ENCODE results near the gene MAP3K13. TPM values are rescaled to one million over a fixed set of nuclear protein-coding genes. Genes with fewer than 3 reads are reported as not detected.

MAP3K13 gene
- total RNA-seq (2014; rRNA removed; shearing (Covaris generic)) = 30.9 and 47.9 TPM in 2 replicates

GRCh38 chr3:185362850-185363661 is at the start of gene MAP3K13:
Gene MAP3K13 (plus strand): TSS chr3:185363136. CDS start chr3:185428582, 65,446 bp downstream.
- DNase-seq (ENCODE audit: low read depth) = peak; percentile 95

DNA sequence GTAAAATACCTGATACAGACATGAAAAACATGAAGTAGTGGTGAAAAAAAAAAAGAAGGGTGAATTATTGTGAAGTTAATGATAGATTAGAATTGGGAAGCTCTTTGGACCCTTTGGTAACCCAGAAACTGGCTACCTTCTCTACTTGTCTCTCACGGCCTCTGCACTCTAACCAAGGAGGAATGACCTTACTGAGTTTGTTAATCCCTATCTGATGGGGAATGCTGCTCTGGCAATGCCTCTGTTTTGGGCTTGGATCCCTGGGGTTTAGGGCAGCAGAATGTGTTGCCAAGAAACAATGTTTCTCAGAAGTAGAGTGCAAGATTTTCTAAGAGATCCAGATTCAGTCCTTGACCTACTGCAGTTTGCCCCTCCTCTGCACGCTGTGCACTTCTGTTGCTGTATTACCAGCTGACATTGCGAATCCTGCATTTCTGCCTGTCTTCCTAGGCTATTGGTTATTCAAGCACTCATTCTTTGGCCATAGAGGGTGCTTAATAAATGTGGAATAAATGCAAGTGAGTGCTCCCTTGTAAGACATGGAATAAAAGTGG is 49.2 kb upstream of the MAP3K13 start:
- DNase-seq (ENCODE audit: low read depth) = no peak

DNA sequence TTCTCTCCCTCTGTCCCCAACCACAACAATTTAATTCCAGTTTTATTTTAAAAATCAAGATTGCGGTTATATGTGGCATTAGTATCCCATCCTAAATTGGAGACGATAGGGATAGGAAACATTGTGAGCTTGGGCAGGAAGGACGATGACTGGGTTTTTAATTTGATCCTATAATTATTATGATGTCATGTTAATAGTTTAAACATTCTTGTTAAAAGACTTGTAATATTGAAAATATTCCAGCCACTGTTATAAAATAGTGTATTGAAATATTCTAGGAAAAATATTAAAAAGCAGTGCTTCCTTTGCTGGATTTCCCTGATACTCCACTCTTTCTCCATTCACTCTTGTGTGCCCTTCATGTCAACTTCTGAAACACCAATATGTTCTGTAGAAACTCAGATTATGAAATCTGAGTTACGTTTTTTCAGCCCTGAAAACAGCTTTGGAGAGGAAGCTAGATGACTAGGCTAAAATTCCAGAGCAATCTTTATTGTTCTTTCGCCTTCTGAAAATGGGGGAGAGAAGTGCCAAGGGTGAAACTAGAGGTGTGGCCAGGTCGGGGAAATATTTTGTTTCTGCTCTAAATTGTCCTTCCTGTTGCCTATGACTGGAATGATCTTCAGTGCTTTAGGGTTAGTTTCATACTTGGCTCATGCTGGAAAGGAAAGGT is 46.1 kb upstream of the MAP3K13 start:
- DNase-seq (ENCODE audit: low read depth) = peak; percentile 21

DNA sequence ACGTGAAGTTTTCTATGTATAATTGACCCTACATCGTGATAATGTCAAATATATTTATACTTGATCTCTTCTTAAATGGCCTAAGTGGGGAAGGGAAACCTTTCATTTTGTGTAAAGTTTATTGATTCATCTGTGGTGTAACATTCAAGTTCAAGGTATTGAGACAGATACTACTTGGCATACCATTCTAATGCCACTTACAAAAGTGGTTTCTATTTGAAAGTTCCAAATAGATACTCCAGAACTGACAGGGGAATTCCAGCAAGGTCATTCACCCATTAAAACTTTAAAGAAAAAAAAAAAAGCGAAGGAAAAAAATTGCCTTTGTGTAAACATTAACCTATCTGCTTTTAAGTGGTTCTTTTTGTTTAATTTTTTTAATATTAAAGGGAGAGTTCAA is 45.3 kb upstream of the MAP3K13 start:
- peak; percentile 40 for DNase-seq (ENCODE audit: low read depth)

- peak; percentile 48 for DNase-seq (ENCODE audit: low read depth)
These were observed 44.8 kb upstream of the MAP3K13 start for GRCh38 chr3:185318141-185318540.

- no peak for DNase-seq (ENCODE audit: low read depth)
These were observed 43.1 kb upstream of the MAP3K13 start for GRCh38 chr3:185319801-185320200.

DNA sequence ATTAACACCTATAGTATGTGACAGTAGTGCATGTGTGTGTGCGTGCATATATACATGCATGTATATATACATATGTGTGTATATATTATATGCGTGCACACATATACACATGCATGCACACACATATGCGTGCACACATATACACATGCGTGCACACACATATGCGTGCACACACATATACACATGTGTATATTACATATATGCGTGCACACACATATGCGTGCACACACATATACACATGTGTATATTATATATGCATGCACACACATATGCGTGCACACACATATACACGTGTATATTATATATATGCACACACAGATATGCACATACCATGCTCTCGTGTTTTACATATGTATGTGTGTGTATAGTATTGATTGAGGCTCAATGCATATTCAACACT is 42.0 kb upstream of the MAP3K13 start:
- no peak for DNase-seq (ENCODE audit: low read depth)

- DNase-seq (ENCODE audit: low read depth) = no peak
These were observed 40.7 kb upstream of the MAP3K13 start for GRCh38 chr3:185322101-185322719.

GRCh38 chr3:185325946-185326791 is 36.8 kb upstream of the MAP3K13 start:
- DNase-seq (ENCODE audit: low read depth) = no peak

DNA sequence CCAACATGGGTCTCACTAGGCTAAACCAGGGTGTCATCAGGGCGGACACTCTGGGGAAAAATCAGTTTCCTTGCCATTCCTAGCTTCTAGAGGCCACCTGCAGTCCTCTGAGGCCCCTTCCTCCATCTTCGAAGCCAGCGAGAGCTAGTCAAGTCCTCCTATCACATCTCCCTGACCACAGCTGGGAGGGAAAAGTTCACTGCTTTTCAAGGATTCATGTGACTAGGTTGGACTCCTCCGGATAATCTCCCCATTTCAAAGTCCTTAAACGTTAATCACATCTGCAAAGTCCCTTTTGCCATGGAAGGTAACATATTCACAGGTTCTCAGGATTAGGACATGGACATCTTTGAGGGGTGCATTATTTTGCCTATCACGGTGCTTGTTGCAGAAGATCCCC is 35.9 kb upstream of the MAP3K13 start:
- DNase-seq (ENCODE audit: low read depth) = no peak

- DNase-seq (ENCODE audit: low read depth) = no peak
These were observed 34.5 kb upstream of the MAP3K13 start for GRCh38 chr3:185328324-185329004.

DNA sequence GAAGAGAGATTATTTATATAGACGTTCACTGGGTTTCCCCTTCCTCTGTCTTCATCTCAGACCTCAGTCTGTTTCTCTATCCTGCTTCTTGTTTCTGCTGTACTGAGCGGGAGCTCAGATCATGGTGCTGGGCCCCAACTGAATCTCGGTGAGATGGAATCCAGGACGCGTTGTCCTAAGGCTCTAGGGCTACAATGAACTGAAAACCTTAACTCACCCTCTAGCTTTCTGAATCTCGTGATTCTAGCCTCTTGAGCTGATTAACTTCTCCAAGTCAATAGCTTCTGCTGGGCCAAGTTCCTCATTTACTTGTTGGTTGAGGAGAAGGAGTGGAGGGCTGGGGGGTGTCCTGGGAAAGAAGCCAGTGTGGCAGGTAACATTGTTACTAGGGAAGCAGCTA is 32.7 kb upstream of the MAP3K13 start:
- DNase-seq (ENCODE audit: low read depth) = no peak

DNA sequence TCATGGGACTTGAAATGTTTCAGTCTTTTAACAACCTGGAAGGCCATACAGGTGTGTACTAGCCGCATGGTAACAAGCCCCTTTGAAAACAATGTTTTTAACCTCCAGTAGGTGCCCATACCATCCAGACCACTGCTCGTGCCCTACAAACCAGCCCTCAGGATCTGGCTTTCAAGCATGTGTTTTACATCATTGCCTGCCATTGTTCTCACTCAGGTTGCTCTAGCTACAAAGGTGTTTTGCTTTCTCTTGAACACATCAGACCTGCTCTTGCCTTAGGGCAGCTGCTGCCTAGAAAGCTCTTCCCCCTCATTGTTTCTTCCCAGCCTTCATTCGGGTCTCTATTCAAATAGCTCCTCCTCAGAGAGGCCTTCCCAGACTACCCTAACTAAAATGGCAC is 32.3 kb upstream of the MAP3K13 start:
- no peak for DNase-seq (ENCODE audit: low read depth)

- peak; percentile 79 for DNase-seq (ENCODE audit: low read depth)
These were observed 30.8 kb upstream of the MAP3K13 start for GRCh38 chr3:185332026-185332735.

DNA sequence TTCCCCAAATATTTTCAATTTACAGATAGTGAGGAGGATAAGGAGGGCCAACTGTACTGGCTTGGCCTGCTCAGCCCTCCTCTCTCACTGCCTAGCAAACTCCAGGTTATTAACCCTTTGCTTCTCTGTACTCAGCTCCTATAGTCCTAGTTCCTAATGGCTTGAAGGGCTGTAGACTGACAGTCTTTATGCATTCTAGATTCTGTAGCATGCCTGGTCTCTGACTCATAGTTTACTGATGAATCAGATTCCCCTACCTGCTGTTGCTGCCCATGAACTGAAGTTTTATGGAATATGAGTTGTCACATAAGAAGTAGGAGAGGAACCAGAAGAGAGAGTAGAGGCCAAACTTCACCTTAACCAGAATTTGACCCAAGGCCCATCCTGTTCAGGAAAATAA is 27.1 kb upstream of the MAP3K13 start:
- peak; percentile 90 for DNase-seq (ENCODE audit: low read depth)

DNA sequence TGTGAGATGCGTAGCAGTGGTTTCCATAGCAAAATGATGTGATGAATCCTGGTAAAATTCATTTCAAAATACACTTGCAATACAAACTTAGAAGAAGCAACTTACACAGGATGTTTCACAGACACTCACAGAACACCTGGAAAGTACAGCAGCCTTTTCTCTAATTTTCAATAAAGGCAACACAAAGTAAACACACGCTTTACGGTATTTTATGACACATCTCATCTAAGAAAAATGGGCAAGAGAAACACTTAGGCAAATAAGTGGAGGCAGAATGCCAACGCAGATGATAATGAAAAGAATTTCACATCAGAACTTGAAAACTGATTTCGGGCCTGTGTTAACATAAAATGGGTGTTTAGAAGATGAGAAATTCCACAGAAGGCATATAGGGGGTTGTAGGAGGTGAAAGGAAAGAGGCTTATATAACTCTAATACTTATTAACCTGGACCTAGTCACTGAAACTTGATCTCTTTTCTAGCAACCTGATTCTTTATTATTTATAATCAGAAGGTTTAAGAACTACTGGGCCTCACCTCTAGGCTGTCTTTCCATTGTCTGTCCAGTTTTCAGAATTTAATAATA is 25.6 kb upstream of the MAP3K13 start:
- no peak for DNase-seq (ENCODE audit: low read depth)

GRCh38 chr3:185339945-185340344 is 23.0 kb upstream of the MAP3K13 start:
- DNase-seq (ENCODE audit: low read depth) = no peak

- no peak for DNase-seq (ENCODE audit: low read depth)
These were observed 22.2 kb upstream of the MAP3K13 start for GRCh38 chr3:185340751-185341150.

GRCh38 chr3:185341616-185342458 is 21.1 kb upstream of the MAP3K13 start:
- no peak for DNase-seq (ENCODE audit: low read depth)

Data from M059J (cell line).